Measurements from ENCODE around the gene EHBP1L1.

DNA sequence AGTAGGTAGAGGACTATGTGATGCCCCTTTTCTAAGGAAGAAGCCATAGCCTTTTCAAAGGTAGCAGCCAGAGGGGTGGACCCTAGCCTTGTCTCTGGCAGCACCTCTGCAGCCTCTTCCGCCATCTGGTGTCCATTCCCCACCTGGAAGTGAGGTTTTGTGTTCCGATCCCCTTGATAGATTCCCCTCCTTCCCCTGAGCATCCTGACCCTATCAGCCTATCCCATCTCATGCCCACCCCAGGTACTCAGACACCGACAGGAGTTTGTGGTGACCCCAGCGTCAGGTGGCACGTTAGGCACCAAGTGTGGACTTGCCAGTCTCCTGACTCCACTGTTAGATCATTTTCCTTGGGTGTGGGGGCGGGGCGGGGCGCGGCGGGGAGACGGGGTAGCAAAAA is 3.9 kb upstream of the EHBP1L1 start:
- TF ChIP-seq, protein P1, sequence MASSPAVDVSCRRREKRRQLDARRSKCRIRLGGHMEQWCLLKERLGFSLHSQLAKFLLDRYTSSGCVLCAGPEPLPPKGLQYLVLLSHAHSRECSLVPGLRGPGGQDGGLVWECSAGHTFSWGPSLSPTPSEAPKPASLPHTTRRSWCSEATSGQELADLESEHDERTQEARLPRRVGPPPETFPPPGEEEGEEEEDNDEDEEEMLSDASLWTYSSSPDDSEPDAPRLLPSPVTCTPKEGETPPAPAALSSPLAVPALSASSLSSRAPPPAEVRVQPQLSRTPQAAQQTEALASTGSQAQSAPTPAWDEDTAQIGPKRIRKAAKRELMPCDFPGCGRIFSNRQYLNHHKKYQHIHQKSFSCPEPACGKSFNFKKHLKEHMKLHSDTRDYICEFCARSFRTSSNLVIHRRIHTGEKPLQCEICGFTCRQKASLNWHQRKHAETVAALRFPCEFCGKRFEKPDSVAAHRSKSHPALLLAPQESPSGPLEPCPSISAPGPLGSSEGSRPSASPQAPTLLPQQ (tag by site-specific recombination; IDR thresholded peaks at IDR 0.05): no peak
- no peak for TF ChIP-seq KLF1 (tag by site-specific recombination; IDR thresholded peaks at IDR 0.05)
